GM08714 (cell line): Measurements from ENCODE around the gene PLEKHG5.

ENCODE experiments used
- H3K4me3 ChIP-seq: fragments of 200-500 bp; sonication (Bioruptor generic); 2 replicates; pipeline ENCODE4 v1.5.1; 2014; ENCODE audit warnings: mild to moderate bottlenecking, low read length, inconsistent platforms
- ZNF274 ChIP-seq: IDR thresholded peaks from 2 replicates; pipeline ENCODE4 v1.6.1; 2012; ENCODE audit warnings: mild to moderate bottlenecking, low read depth, low read length

The PLEKHG5 gene

DNA sequence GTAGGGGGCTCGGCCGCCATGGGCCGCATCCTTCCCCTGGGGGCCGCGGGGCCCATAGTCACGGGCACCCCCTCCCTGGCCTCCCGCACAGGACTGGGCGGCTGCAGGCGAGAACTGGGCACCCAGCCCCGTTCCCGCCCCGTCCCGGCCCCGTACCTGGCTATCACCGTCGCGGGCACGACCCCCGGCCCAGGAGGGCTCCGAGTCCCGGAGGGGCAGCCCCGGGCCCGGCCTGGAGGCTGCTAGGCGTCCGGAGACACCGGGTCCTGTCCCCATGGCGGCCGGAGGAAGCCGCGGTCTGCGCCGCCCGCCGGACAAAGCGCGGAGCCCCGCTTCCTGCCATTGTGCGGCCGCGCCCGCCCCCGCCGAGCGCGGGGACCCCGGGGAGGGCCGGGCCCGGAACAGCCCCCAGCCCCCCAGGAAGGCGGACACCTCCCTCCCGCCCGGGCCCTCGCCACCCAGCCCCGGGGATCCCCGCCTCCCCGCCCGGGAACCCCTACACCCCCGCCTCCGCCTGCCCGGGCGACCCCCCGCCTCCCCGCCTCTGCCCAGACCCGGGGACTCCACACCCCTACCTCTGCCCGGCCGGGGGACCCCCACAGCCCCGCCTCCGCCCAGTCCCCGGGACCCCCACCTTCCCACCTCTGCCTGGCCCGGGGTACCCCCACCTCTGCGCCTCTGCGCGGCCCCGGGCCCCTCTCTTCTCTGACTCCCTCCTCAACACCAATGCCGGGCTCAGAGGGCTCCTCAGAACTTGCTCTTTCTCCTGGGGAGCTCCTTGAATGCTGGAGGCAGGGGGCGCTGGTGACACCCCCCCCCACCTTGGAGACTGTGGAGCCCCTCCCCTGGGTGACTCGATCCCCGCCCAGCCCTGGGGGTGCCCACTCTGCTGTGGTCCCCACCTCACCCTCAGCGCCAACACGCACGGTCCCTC lies 6.0 kb downstream of the PLEKHG5 start:
- no peak for TF ChIP-seq ZNF274
- no peak overlapping the region for H3K4me3 ChIP-seq

GRCh38 chr1:6484826-6485167 lies 6.7 kb downstream of the PLEKHG5 start:
- no peak for TF ChIP-seq ZNF274

GRCh38 chr1:6483761-6484117 lies 7.7 kb downstream of the PLEKHG5 start:
- H3K4me3 ChIP-seq = no peak overlapping the region
- no peak for TF ChIP-seq ZNF274

More at GRCh38 chr1:6484826-6485167, 6.7 kb downstream of the PLEKHG5 start:
- no peak overlapping the region for H3K4me3 ChIP-seq

DNA sequence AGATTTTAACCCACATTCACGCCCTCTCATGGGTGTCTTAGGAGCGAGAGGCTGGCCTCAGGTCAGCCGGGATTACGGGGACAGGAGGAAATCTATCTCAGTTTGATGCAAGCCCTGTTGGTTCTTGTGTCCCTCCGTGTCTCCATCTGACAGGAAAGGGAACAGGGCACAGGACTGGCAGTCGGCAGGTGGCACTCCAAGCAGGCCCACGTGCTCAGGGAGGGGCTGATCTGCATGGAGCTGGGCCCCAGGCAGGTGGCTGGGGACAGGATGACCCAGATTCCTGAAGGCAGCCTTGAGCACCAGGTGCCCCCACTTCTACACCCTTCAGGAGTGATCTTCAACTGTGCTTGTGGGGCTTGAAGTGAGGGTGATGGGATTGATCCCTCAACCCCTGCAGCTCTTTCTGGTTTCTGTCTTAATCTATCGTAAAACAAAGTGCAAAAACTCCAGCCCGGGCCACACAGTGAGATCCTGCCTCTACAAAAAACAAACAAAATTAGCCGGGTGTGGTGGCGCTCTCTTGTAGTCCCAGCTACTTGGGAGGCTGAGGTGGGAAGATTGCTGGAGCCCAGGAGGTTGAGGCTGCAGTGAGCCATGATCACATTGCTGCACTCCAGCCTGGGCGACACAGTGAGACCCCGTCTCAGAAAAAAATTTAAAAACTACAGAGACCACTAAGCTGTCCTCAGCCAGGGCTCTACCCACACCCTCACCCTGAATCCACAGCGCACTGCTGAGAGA lies 8.3 kb downstream of the PLEKHG5 start:
- no peak overlapping the region for H3K4me3 ChIP-seq
- no peak for TF ChIP-seq ZNF274

- H3K4me3 ChIP-seq = no peak overlapping the region
- no peak for TF ChIP-seq ZNF274
These were observed 9.6 kb downstream of the PLEKHG5 start for GRCh38 chr1:6481820-6482219.

GRCh38 chr1:6477039-6477820 lies 14.2 kb downstream of the PLEKHG5 start:
- no peak for TF ChIP-seq ZNF274
- H3K4me3 ChIP-seq = no peak overlapping the region

DNA sequence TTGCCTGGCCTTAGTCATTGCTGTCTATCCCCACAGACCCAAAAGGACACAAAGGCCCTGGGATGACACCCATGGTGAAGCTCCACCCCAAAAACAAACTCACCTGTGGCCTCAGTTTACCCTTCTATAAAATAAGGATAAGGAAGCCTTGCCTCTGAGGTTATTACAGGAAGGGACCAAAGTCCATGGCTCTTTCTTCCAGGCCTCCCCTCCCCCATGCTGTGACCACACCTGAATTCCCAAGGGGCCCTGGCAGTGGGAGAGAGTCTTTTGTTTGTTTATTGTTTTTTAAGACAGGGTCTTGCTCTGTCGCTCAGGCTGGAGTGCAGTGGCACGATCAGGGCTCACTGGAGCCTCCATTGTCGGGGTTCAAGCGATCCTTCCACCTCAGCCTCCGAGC lies 15.0 kb downstream of the PLEKHG5 start:
- TF ChIP-seq ZNF274 = no peak
- no peak overlapping the region for H3K4me3 ChIP-seq

GRCh38 chr1:6475381-6476133 lies 15.9 kb downstream of the PLEKHG5 start:
- no peak for TF ChIP-seq ZNF274
- H3K4me3 ChIP-seq = no peak overlapping the region

- no peak overlapping the region for H3K4me3 ChIP-seq
- no peak for TF ChIP-seq ZNF274
These were observed 16.6 kb downstream of the PLEKHG5 start for GRCh38 chr1:6474815-6475282.

- TF ChIP-seq ZNF274 = no peak
- H3K4me3 ChIP-seq = no peak overlapping the region
These were observed 17.3 kb downstream of the PLEKHG5 start for GRCh38 chr1:6473974-6474814.

- TF ChIP-seq ZNF274 = no peak
- no peak overlapping the region for H3K4me3 ChIP-seq
These were observed 18.3 kb downstream of the PLEKHG5 start for GRCh38 chr1:6473156-6473555.

GRCh38 chr1:6472391-6472790 lies 19.1 kb downstream of the PLEKHG5 start:
- TF ChIP-seq ZNF274 = no peak
- no peak overlapping the region for H3K4me3 ChIP-seq

DNA sequence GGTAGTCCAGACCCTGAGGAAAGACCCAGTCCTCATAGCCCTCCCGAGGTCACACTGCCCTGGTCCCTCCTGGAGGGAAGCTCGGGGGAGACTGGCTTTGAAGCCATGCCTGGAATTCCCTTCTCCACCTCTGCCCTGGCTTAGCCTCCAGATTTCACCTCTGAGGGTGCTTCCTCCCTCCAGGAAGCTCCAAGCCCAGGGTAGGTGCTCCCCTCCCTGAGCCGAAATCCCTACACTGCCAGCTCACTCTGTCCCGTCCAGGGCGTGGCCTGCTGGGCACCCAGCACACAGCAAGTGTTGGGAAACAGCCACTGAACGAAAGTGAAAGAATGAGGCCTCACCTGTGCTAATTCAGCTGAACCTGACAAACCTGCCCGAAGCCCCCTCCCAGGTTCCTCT lies 19.5 kb downstream of the PLEKHG5 start:
- no peak for TF ChIP-seq ZNF274
- H3K4me3 ChIP-seq = no peak overlapping the region
